ENCODE measurements around the gene EVA1A.

The EVA1A gene

GRCh38 chr2:75589391-75590105 is 28.8 kb upstream of the EVA1A start:
- DNase-seq (ENCODE audit: low read depth in 2 of 2), result no peak

GRCh38 chr2:75587954-75588587 is 27.3 kb upstream of the EVA1A start:
- DNase-seq (ENCODE audit: low read depth in 2 of 2), result no peak

DNA sequence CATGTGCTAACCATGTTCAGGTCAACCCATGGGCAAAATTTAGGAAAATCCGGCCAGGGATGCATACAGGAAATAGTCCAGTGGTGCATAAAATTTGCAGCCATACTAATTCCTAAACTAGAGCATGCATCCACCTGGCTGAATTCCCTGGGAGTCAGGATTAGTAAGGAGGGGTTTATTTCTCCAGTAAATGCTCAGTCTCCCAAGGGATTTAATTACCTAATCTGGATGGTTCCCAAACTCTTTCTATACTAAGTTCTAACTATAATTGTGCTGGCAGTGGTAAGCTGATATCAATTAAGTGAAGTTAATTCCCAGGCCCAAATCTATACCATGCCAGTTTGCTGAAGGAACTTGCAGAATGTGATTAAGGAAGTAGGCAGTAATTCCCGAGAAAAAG is 26.2 kb upstream of the EVA1A start:
- no peak for DNase-seq (ENCODE audit: low read depth in 2 of 2)

- DNase-seq (ENCODE audit: low read depth in 2 of 2), result no peak
Measured at GRCh38 chr2:75582840-75583239, 22.1 kb upstream of the EVA1A start.

DNA sequence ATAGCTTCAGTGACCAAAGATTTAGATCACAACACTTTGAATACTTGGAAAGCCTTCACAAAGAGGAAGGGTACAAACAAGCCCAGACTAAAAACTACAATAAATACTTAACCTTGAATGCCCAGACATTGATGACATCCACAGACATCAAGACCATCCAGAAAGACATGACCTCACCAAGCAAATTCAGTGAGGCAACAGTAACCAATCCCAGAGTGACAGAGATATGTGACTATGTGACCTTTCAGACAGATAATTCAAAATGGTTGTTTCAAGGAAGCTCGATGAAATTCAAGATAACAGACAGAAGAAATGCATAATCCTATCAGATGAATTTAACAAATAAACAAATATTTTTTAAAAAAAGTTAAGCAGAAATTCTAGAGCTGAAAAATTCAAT is 19.9 kb upstream of the EVA1A start:
- DNase-seq (ENCODE audit: low read depth in 2 of 2), result no peak

- DNase-seq (ENCODE audit: low read depth in 2 of 2), result no peak
Measured at GRCh38 chr2:75580156-75580555, 19.4 kb upstream of the EVA1A start.

GRCh38 chr2:75579186-75579585 is 18.4 kb upstream of the EVA1A start:
- no peak for DNase-seq (ENCODE audit: low read depth in 2 of 2)

- DNase-seq (ENCODE audit: low read depth in 2 of 2), result no peak
Measured at GRCh38 chr2:75577280-75577679, 16.5 kb upstream of the EVA1A start.

DNA sequence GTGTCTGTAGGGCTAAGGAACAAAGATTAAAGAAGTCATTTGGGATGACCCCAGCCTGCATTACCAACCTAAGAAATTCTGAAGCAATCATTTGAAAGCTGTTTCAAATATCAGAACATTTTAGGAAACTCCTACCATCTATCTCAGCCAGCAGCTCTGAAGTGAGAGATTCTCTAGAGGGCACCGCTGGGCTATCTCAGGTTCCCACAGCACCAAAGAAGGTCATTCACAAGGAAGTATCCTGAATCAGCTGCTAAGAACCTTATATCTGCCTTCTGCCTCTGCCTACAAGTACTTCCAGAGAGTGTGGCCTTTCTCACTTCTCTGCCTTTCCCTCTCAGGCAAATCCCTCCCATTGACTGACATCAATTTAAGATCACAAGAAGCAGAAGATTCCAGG is 13.4 kb upstream of the EVA1A start:
- no peak for DNase-seq (ENCODE audit: low read depth in 2 of 2)

DNA sequence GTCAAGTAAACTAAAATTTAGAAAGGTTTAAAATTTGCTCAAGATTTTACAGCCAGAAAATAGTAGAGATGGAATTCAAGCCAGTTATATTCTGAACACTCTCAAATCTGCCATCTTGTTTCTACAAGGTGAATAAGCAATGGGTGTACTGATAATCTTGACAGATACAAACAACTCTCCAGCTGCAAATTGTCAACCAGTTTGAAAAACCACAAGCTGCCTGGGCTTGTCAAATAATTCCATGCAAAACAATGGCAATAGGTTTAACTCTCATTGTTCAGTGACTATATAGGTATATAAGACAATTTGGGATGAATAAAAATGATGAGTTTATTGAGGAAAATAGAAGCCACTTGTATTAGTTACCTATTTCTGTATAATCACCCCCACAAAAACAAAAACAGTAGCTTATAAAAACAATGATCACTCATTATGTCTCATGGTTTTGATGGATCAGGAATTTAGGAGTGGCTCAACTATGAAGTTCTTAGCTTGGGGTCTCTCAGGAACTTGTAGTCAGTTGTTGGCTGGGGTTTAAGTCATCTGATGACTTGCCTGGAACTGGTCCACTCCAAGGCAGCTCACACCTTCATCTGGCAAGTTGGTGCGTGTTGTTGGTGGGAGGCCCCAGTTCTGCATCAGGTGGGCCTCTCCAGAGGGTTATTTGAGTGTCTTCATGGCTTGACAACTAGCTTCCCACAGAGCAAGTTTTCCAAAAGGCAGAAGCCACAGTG is 12.6 kb upstream of the EVA1A start:
- DNase-seq (ENCODE audit: low read depth in 2 of 2), result no peak

DNA sequence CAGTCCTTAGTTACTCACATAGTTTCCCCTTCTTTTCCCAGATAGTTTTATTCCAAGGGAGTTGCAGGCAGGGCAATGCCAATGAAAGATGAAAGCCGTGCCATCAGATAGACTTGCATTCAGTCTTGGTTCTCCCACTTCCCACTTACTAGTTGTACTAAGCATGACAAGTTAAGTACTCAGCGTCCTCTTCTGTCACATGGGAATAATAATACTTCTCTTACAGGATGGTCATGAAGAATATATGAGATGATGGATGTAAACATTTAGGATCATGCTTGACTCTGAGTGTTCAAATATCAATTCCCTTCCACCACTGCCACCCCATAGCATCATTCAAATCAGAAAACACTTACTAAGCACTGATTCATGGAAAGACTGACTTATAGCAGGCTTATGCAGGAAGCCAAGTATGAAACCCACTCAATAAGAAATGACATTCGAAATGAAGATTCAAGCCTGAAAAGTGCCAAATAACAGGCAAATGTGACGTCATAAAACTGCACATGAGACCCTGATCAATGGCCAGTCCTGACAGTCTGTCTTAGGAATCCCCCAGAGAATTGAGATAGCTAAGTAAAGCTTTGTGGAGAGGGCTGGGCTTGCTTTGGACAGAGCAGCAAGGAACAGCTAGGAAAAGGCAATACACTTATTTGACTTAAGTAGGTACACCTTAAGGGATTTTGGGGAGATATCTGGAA is 11.1 kb upstream of the EVA1A start:
- DNase-seq (ENCODE audit: low read depth in 2 of 2), result no peak

DNA sequence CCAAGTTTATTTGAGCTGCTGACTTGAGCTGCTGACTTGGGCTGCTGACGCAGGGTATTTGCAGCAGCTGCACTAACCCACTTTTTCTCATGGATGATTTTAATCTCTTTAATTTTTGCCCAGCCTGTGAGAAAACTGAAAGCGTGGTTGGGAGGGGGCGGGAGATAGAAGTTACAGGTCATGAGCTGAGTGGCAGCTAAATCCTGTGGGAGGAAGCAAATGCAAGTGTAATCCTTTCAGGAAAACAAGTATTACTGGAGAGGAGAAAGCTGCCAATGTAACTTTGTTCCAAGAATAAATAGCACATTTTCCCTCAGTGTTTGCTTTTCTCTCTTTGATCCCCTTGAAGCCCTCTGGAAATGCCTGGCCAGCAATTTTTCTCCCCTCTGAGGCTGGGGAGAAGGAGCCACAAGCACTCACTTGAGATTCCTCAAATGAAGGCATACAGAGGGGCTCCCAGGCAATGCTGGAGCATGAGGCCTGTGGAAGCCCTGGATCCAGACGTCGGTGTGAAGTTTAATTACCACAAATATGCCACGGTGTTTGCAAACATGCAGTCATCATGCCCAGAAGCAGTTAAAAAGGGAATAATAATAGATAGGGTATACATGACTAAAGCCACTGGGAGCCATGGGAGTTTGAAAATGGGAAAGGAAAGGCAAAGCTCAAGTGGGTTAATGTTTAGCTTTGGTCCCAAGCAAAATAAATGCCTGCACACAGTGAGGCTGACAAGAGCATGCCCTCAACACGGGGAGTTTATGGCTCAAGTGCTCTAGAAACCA is 10.4 kb upstream of the EVA1A start:
- no peak for DNase-seq (ENCODE audit: low read depth in 2 of 2)

GRCh38 chr2:75570024-75570947 is 9.5 kb upstream of the EVA1A start:
- no peak for DNase-seq (ENCODE audit: low read depth in 2 of 2)

- no peak for DNase-seq (ENCODE audit: low read depth in 2 of 2)
Measured at GRCh38 chr2:75569546-75569945, 8.8 kb upstream of the EVA1A start.

DNA sequence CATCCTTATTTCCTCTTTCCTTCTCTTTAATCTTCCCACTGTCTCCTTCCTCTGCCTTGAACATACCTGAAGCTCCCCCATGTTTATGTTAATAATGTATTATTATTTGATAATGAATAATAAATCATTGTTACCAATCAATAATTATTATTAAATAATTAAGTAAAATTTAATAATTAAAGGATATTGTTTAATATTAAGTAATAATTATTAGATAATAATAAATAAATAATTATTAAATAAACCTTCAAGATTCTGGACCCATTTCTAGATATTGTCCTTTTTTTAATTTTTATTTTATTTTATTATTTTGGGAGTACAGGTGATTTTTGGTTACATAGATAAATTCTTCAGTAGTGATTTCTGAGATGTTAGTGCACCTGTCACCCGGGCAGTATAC is 7.4 kb upstream of the EVA1A start:
- no peak for DNase-seq (ENCODE audit: low read depth in 2 of 2)

GRCh38 chr2:75565472-75566462 is 5.0 kb upstream of the EVA1A start:
- DNase-seq (ENCODE audit: low read depth in 2 of 2), result no peak

GRCh38 chr2:75564713-75565359 is 4.1 kb upstream of the EVA1A start:
- no peak for DNase-seq (ENCODE audit: low read depth in 2 of 2)

DNA sequence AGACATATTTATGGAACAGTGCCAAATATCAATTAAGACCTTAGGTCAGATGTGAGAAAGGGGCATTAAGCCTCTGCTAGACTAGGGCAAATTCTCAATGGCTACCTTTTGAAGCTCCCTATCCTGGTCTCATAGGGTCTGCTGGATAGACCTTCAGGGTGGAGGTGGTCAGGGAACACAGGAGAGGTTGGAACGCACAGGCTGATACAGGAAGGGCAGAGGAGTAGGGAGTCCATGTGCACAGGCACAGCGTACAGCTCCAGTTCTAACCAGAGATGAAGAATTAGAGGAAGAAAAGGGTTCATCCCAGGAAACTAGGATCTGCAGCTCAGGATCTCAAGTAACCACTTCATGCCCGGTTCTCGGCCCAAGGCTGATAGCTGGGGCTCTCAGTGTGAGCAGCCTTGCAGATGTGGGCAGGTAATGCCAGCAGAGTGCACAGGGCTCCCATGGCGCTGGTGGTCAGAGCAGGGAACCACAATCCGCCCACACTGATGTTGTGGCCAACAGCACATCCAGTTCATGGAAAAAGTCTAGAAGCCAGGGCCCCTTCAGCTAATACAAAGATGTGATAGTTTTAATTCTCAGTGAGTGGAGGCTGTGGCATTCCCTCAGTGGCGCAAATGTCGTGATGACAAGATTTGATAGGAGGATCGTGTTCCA is 3.4 kb upstream of the EVA1A start:
- no peak for DNase-seq (ENCODE audit: low read depth in 2 of 2)
